Astrocyte (in vitro differentiated cells and primary cell): Measurements from ENCODE around the gene MEN1. TPM values are rescaled to one million over a fixed set of nuclear protein-coding genes. Genes with fewer than 3 reads are reported as not detected.

Experiments
- DNase-seq: peaks from one replicate; pipeline ENCODE4 v3.0.0-alpha.2; 2010; ENCODE audit warnings: low read depth
- FAIRE-seq: peaks from 2 replicates; lab custom pipeline; 2011; peaks lifted over from hg19 to GRCh38; lab: Jason Lieb, UNC
- H2AFZ ChIP-seq: 2 replicates; pipeline ENCODE4 v1.6.0; 2012; ENCODE audit warnings: low read depth, low read length, inconsistent platforms
- H3K27ac ChIP-seq: 2 replicates; pipeline ENCODE4 v1.5.1; 2011; ENCODE audit warnings: low read depth, low read length, inconsistent platforms
- H3K27me3 ChIP-seq: 2 replicates; pipeline ENCODE4 v1.6.0; 2011; ENCODE audit warnings: low read length, inconsistent platforms; ENCODE audit not compliant: insufficient read depth
- H3K36me3 ChIP-seq: 2 replicates; pipeline ENCODE4 v1.5.1; 2011; ENCODE audit warnings: low read length, inconsistent platforms; ENCODE audit not compliant: insufficient read depth
- H3K4me1 ChIP-seq: 2 replicates; pipeline ENCODE4 v1.5.1; 2011; ENCODE audit warnings: low read length, inconsistent platforms; ENCODE audit not compliant: insufficient read depth
- H3K4me2 ChIP-seq: 2 replicates; pipeline ENCODE4 v1.6.0; 2012; ENCODE audit warnings: low read length, inconsistent platforms
- H3K4me3 ChIP-seq: 2 replicates; pipeline ENCODE4 v1.5.1; 2011; ENCODE audit warnings: low read depth, mild to moderate bottlenecking, low read length, inconsistent platforms; ENCODE audit not compliant: insufficient read depth
- H3K79me2 ChIP-seq: 2 replicates; pipeline ENCODE4 v1.6.0; 2012; ENCODE audit warnings: mild to moderate bottlenecking, low read length, inconsistent platforms; ENCODE audit not compliant: insufficient read depth
- H3K9ac ChIP-seq: 2 replicates; pipeline ENCODE4 v1.6.0; 2012; ENCODE audit warnings: mild to moderate bottlenecking, low read length, inconsistent platforms
- H3K9me3 ChIP-seq: 2 replicates; pipeline ENCODE4 v1.5.1; 2012; ENCODE audit warnings: low read depth, mild to moderate bottlenecking, low read length, inconsistent platforms; ENCODE audit not compliant: insufficient read depth
- H4K20me1 ChIP-seq: 2 replicates; pipeline ENCODE4 v1.6.0; 2012; ENCODE audit warnings: low read length, inconsistent platforms; ENCODE audit not compliant: insufficient read depth
- H3K27ac Mint-ChIP-seq: one replicate; pipeline ENCODE4 v1.8.0; 2021; ENCODE audit warnings: mild to moderate bottlenecking, mixed read lengths; ENCODE audit not compliant: unreplicated experiment
- H3K27me3 Mint-ChIP-seq: one replicate; pipeline ENCODE4 v1.8.0; 2021; ENCODE audit warnings: low read depth, mixed read lengths; ENCODE audit not compliant: unreplicated experiment
- H3K36me3 Mint-ChIP-seq: one replicate; pipeline ENCODE4 v1.8.0; 2021; ENCODE audit warnings: low read depth, mixed read lengths; ENCODE audit not compliant: unreplicated experiment
- H3K4me1 Mint-ChIP-seq: one replicate; pipeline ENCODE4 v1.8.0; 2021; ENCODE audit warnings: low read depth, mixed read lengths; ENCODE audit not compliant: unreplicated experiment
- H3K4me3 Mint-ChIP-seq: one replicate; pipeline ENCODE4 v1.8.0; 2021; ENCODE audit warnings: mild to moderate bottlenecking, moderate library complexity, mixed read lengths; ENCODE audit not compliant: unreplicated experiment
- H3K9me3 Mint-ChIP-seq: one replicate; pipeline ENCODE4 v1.8.0; 2021; ENCODE audit warnings: mild to moderate bottlenecking, mixed read lengths; ENCODE audit not compliant: unreplicated experiment
- CTCF ChIP-seq: IDR thresholded peaks from 2 replicates; pipeline ENCODE4 v1.5.1; 2011; ENCODE audit warnings: low read depth, mild to moderate bottlenecking, inconsistent platforms, low read length, moderate library complexity; ENCODE audit not compliant: insufficient read depth
- EZH2 ChIP-seq: IDR thresholded peaks from 2 replicates; pipeline ENCODE4 v1.6.1; 2012; ENCODE audit warnings: mild to moderate bottlenecking, low read length, inconsistent platforms; ENCODE audit not compliant: insufficient read depth
- total RNA-seq: library from RNA; stranded (reverse); gene quantifications from 2 replicates; pipeline ENCODE4 v1.2.1, GENCODE V29; 2021

MEN1 gene
- total RNA-seq, 1 donor from 2014 or later = 26.0 TPM

DNA sequence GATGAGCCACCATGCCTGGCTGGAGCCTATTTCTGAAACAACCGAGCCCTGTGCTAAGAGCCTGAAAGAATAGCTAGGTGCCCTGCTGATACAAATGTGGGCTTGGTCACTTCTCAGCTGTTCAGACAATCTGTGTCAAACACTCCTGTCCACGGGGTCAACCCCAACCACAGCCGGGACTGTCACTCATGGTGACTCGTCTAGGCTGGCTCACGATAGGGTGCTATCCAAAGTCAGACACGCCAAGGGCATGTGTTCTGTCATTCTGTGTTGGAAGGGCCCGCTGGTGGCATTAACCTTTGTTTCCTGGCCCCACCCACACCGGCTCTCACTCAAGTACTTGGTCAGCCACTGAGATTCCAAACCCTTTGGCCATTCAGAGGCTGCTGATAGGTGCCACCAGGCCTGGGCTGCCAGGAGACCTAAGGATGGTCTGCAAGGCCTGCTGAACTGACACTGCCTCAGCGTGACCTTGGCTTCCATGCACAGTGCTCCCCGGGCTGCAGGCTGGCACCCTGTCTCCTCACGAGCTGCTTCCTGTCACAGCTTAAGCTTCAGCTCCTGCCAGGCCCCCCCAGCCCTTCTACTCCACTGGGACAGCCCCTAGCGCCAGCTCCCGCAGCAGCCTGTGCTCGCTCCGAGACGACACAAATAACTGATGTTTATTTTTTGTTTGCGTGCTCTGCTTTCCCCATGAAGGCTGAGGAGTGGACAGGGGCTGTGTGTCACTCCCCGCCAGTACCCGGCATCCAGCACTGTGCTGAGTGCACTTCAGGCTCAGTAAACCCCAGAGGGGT, 48.3 kb upstream of the MEN1 start:
- peaks cover 31% of the 10 kb centered on the region for H3K4me1 Mint-ChIP-seq

GRCh38 chr11:64857485-64857884, 47.1 kb upstream of the MEN1 start:
- H3K27ac Mint-ChIP-seq = no peak overlapping the region
- peaks cover 9% of the 10 kb centered on the region for H3K36me3 ChIP-seq

More for the DNA sequence above, 48.3 kb upstream of the MEN1 start:
- H3K4me3 ChIP-seq = no peak overlapping the region
- FAIRE-seq = no peak
- peaks cover 83% of the 10 kb centered on the region for H3K79me2 ChIP-seq
- no peak overlapping the region for H3K9ac ChIP-seq
- H3K9me3 ChIP-seq = no peaks in the 10 kb centered on the region
- no peaks in the 10 kb centered on the region for H3K27me3 ChIP-seq
- no peak overlapping the region for H3K27ac ChIP-seq
- H3K4me2 ChIP-seq = no peak overlapping the region
- Mint-ChIP-seq H3K27ac (no peak overlapping the region), H3K9me3 (no peaks in the 10 kb centered on the region), H3K36me3 (peaks cover 14% of the 10 kb centered on the region), H3K27me3 (no peaks in the 10 kb centered on the region), H3K4me3 (no peak overlapping the region)
- TF ChIP-seq EZH2 (no peak), CTCF (no peak)
- H4K20me1 ChIP-seq = peaks cover 30% of the 10 kb centered on the region
- no peak for DNase-seq
- peaks cover 9% of the 10 kb centered on the region for H3K36me3 ChIP-seq
- H3K4me1 ChIP-seq = peaks cover 48% of the 10 kb centered on the region
- H2AFZ ChIP-seq = no peak overlapping the region

More at GRCh38 chr11:64857485-64857884, 47.1 kb upstream of the MEN1 start:
- Mint-ChIP-seq H3K4me3 (no peak overlapping the region), H3K36me3 (peaks cover 16% of the 10 kb centered on the region), H3K27me3 (no peaks in the 10 kb centered on the region), H3K4me1 (peaks cover 22% of the 10 kb centered on the region), H3K9me3 (no peaks in the 10 kb centered on the region)
- Histone ChIP-seq H3K9ac (no peak overlapping the region), H3K27me3 (no peaks in the 10 kb centered on the region), H3K27ac (no peak overlapping the region), H3K4me2 (no peak overlapping the region), H2AFZ (no peak overlapping the region), H3K9me3 (no peaks in the 10 kb centered on the region), H3K4me1 (peaks cover 36% of the 10 kb centered on the region), H3K79me2 (peaks cover 72% of the 10 kb centered on the region), H3K4me3 (no peak overlapping the region), H4K20me1 (peaks cover 23% of the 10 kb centered on the region)
- DNase-seq (no peak), FAIRE-seq (no peak)
- TF ChIP-seq CTCF (no peak), EZH2 (no peak)
